GM19328 (cell line): ENCODE measurements around the gene PTPN9.
"Not testable (repeated sequence)": the region's sequence is repeated elsewhere in the genome, so short reads cannot be mapped to it uniquely, and the experiment has no call there.

Experiments used
- ATAC-seq: cut with Tn5 transposase; IDR thresholded peaks from one replicate; pipeline ENCODE4 v1.9.1; 2021; ENCODE audit warnings: mild to moderate bottlenecking, moderate library complexity; ENCODE audit not compliant: unreplicated experiment

PTPN9 gene

DNA sequence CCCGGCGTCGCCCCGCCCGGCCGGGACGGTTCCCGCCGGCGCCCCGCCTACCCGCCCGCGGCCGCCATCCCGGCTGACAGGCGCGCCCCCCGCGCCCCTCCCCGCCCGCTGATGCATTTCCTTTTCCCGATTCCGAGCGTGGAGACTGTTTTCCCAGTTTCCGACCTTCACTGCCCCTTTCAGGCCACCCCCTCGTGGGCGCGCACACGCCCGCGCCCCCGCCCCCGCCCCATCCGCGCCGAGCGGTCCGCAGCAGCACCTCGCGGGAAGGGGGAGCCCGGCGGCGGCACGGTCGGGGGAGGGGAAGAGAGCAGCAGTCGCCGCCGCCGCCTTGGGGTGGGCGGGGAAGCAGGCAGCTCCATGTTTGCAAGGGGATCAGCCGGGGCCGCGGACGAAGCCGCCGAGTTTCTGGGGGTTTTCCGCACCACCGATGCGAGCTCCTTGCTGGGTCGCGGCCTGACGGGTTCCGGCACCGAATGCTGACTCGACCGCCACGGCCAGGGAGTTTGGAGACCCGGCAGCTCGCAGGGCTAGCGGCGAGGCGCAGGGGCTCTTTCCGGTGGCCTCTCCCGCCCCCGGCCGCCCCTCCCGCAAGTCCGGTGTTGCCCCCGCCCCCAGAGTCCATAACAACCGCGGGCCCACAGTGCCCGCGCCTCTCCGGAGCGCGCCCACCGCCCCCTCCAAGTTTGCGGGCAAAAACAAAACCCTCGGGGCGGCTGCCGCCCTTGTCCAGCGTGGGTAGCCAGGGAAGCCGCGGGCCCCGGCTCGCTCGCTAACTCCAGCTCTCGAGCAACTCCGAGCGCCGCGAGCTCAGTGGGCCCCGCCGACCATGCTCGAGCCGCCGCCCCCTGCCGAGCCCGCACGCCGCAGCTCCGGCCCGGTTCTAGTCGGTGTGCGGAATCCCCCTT, 124.4 kb downstream of the PTPN9 start:
- no peak for ATAC-seq

DNA sequence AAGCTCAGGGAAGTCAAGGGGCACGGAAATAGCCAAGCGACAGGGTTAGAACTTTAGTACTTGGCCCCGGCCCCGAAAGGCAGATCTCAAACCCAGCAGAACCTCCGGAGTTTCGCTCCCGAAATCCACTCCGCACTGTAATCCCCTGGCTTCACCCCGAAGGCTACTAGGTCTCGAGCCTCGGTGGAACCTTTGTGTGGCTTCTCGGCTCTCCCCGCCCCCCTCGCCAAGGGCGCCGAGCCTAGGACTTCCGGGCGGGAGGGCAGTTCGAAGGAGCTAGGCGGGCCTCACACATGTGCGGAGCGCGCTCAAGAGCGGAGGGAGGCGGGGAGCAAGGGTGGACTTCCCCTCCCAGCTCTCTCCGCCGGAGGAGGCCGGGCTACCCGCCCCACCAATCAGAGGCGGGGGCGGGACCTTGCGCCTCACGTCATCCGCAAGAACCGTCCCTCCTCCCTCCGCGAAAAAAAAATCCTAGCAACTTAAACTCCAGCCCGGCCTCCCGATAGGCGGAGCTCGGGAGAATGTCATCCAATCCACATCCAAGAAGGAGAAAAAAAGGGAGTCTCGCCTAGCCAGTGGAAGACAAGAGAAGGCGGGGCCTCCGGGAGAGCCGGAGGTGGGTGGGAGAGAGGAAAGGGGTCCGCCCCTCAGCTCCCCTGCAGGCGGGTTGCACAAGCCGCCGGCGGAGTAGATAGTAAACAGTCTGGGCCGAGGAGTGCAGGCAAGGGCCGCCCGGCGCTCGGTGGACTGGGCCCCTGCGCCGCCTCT, 125.2 kb downstream of the PTPN9 start:
- ATAC-seq: peak; percentile 31

DNA sequence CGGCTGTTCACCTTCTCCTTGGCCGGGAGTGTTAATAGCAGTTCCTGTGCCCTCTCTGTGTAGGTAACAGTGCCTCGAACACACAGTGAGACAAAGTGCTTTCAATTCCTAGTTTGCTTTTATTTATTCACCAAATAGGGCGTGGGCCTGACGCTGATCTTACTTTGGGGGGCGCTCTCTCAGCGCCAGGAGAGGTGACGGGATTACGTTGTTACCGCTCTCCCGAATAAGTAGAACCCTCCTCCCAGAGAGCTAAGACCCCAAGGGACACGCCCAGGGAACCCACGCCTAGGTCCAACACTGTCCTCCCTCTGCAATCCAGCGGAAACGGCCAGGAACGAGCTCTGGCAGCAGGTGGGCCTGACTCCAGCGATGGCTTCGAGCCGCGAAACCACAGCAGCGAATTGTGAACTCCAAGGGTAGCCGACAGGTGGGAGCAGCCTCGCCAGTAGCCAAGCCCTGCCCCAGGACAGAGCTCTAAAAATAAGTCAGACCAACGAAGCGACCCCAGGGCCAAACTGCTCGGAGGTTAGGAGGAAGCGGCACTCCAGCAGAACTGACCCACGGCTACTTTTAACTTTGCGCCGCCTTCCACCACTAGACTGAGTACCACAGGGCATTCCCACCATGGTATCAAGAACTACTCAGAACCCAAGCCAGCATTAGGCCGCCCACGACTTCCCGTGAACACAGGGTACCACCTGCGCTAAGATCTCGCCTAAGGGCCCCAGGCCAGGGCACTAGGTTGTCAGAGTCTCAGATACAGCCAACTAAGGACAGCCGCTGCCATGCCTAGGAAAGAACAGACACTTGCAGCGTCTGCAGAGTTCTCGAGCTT, 126.0 kb downstream of the PTPN9 start:
- ATAC-seq: no peak

DNA sequence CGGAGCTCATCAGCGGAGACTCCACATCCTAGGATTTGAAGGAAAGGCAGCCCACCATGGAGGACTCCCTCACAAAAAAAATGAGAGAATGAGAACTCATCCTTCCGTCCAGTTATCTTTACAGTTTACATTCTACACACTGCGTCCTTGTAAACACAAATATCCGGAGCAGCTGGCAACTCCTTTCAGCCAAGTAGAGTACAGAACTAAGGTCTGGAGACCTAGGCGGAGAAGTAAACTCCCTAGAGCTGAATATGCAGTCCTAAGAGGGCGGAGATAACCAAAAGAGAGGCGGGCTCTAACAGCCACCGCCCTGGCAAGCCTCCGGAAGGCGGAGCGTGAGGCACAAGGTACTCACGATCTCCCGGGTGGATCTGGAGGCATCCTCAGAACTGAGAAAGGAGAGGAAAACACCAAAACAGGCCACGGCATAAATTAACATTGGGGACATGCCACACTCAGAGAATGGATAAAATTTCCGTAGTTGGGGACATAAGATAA, 126.7 kb downstream of the PTPN9 start:
- no peak for ATAC-seq

DNA sequence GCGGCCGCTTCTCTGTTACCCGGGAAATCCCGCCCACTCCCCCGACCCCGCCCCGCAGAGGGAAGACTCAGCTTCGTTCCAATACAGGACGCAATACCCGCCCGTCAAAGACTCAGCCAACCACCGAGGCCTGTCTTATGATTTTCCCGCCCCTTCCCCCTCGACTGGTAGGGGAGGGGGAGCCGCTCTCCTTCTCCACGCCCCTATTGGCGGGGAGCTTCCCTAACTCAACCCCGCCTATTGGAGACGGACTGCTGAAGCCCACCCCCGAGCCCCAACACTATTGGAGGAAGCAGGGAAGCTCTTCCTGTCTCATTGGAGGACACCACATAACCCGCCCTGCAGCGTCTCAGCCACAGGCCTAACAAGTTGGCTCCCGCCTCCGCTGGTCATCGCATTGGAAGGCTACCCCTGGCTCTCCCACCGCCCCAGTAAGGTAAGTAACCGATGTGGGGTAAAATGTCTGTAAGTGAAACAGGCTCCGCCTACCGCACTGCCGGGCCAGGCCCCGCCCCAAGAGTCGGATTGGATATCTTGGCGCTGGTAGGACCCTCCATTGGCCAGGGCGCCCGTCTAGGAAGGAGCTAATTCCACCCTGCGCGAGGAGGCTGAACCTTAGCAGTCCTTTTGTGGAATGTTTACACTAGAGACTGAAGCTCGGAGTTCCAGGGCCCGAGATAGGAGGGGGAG, 127.3 kb downstream of the PTPN9 start, which contains the start of gene SIN3A:
SIN3A (minus strand) TSS at position 17 of the 690 bp plus-strand sequence. CDS start 21,315 bp downstream, outside the sequence.
- peak; percentile 40 for ATAC-seq

DNA sequence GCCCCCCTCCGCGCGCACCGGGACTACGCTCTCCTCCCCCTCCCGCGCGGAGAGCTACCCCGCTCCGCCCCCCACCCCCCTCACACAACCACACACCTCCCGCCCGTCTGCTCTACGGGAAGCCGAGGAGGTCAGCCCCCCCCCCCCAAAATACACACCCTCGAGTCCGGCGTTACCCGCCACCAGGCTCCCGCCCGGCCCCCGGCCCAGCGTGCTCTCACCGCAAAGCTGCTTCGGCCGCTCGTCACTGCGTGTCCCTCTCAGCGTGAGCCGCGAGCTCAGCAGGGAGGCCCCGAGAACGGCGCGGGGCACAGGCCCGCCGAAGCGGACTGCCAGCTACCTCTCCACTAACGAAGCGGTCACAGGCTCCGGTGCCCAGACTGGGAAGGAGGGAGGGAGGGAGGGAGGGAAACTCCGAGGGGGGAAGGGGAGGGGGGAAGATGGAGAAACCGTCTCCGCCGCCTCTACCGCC, 127.9 kb downstream of the PTPN9 start:
- no peak for ATAC-seq

DNA sequence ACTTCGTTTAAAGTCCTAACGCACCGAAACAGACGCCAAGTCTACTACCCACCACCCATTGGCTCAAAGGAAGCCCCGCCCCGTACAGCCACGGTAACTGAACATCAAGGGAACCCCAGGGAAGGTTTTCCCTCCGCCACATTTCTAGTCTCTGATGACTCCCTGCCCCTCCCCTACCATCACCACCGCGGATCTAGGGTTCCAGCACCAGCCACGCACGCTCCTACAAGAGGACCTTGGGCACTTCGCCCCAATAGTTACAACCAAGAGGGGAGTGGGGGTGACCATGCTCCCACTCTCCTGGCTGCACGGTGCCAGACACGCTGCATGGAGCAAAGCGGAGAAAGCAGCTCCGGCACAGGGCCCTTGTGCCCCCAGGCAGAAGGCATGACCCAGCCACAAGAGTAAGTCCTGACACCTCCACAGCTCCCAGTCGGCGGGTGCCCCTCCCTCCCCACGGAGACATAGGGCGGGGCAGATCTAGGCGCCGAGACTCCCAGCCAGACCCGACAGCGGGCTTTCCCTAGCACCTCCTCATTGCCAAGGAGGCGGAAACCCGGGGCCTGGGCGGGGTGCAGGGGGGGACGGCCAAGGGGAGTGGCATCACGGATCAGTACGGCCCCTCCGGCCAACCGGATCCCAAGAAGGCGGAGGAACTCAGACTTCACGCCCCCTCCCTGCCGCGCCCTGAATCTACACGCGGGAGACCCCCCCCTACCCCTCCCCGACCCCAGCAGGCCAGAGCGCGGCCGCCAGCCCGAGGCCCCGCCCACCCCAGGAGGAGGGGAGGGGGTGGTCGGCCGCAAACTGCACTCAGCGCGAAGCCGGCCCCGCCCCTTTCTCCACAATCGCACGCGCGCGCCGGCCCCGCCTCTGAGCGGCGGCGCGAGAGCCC, 128.6 kb downstream of the PTPN9 start:
- peak; percentile 16 for ATAC-seq

DNA sequence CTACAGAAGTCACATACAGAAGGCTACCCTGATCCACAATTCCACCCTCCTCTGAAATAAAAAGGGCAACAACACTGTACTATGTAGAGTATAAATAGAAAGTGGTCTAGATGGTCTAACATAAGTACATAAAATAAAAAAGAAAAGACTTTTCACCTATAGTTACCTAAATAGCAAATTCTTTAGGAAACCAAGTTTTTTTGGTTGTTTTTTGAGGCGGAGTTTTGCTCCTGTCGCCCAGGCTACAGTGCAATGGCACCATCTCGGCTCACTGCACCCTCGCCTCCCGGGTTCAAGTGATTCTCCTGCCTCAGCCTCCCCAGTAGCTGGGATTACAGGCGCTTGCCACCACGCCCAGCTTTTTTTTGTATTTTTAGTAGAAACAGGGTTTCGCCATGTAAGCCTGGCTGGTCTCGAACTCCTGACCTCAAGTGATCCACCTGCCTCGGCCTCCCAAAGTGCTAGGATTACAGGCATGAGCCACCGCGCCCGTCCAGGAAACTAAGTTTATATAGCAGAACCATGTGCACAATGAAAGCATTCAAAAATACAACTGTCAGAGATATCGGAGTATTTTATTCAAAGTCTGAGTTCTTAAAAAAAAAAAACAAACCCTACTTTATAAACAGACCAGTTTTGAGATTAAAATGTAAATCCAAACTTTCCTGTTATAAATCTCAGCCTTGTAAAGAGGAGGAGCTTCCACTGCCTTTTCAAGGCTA, 129.4 kb downstream of the PTPN9 start:
- no peak for ATAC-seq

DNA sequence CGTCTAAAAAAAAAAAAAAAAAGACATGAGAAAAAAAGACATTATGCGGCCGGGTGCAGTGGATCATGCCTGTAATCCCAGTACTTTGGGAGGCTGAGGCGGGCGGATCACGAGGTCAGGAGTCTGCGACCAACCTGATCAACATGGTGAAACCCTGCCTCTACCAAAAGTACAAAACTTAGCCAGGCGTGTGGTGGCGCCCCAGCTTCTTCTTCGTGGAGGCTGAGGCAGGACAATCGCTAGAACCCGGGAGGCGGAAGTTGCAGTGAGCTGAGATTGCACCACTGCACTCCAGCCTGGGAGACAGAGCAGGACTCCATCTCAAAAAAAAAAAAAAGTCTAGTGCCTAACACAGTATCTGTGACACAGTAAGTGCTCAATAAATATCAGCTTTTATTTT, 130.9 kb downstream of the PTPN9 start:
- ATAC-seq: not testable (repeated sequence)

DNA sequence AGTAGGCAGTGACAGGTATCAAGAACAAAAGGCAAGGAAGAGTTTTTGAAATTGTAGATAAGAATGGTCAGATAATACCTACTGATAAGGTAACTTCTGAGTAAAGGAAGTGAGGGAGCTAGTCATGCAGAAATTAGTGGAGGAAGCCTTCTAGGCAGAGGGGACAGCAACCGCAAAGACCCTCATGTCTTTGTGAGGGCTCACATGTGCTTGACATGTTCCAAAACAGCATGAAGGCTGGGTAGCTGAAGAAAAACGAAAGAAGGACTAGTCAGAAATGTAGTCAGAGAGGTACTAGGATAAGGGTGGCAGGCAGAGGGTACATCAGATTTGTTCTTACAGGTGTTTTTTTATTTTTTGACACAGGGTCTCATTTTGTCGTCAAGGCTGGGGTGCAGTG, 133.0 kb downstream of the PTPN9 start:
- ATAC-seq: no peak

DNA sequence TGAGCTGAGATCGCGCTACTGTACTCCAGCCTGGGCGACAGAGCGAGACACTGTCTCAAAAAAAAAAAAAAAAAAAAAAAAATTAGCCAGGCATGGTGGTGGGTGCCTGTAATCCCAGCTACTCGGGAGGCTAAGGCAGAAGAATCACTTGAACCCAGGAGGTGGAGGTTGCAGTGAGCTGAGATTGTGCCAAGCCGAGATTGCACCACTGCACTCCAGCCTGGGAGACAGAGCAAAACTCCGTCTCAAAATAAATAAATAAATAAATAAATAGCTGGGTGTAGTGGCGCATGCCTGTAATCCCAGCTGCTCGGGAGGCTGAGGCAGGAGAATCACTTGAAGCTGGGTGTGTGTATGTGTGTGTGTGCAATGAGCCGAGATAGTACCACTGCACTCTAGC, 133.8 kb downstream of the PTPN9 start:
- ATAC-seq: not testable (repeated sequence)

DNA sequence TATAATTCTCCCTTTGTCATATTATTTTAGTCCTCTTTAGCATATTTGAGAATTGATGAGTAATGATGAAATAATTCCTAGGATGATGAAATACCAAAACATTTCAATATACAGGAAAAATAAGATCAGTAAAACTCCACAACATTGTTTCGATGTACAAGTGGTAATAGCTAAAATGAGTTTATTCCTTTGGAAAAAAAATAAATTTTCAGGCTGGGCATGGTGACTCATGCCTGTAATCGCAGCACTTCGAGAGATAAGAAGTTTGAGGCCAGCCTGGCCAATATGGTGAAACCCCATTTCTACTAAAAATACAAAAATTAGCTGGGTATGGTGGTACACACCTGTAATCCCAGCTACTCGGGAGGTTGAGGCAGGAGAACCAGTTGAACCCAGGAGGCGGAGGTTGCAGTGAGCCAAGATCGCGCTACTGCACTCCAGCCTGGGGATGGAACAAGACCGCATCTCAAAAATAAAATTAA, 135.1 kb downstream of the PTPN9 start:
- ATAC-seq: not testable (repeated sequence)

DNA sequence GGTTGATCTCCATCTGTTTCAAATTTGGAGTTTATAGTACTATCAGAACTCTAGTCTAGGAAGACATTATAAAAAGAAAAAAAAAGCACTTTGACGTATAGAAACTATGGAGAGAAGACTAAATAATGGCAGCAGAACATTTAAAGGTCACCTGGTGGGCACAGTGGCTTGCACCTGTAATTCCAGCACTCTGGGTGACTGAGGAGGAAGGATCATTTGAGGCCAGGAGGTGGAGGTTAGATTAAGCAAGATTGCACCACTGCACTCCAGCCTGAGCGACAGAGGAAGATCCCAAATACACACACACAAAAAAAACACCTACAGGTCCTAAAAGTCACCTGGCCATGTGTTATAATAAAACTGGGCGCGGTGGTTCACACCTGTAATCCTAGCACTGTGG, 141.4 kb downstream of the PTPN9 start:
- no peak for ATAC-seq

DNA sequence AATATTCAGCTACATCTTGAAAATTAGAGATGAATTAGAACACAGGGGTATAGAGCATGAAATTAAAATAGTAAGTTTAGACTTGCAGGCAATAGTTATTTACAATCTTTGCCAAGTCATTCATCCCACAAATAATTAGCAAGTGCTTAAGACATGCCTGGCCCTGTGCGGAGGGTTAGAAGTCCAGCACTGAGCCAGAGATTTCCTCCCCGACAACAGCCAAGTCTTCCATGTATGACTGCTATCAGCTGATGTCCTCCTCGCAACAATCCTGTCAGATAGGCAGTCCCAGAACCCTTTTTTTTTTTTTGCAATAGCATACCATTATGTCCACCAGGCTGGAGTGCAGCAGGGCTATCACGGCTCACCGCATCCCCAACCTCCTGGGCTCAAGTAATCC, 142.2 kb downstream of the PTPN9 start:
- ATAC-seq: no peak

DNA sequence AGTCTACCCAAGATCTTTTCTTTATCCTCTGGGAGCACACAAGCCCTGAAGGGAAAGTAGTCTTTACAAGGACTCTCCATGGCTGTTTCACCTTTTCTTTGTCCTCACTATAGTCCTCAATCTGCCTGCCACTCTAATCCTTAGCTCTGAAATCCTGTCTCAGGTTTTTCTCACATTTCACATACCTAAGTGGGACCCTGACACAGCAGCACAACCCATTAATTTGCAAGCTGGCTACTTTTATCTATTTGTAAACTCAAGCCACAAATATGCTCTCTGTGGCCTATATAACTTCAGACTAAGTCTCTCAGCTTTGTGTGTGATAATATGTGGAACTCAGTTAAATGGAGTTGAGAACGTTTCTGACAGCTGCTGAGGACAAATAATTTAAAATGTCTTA, 147.4 kb downstream of the PTPN9 start:
- no peak for ATAC-seq

DNA sequence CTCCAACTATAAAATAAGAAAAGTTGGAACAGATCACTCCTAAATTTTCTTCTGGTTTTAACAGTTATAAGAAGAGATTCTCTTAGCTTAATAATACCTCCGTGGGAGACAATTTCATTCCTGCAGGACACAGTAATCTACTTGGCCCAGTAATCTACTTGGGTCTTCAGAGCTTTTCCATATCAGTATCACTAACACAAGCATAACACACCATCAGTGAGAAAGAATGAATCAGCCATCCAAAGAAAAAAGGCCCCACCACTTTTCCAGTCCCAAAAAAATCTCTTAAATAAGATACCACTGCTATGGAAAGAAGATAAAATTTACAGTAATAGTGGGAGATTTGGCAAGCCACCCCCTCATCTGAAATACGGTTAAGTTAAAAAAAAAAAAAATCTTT, 147.8 kb downstream of the PTPN9 start:
- no peak for ATAC-seq

DNA sequence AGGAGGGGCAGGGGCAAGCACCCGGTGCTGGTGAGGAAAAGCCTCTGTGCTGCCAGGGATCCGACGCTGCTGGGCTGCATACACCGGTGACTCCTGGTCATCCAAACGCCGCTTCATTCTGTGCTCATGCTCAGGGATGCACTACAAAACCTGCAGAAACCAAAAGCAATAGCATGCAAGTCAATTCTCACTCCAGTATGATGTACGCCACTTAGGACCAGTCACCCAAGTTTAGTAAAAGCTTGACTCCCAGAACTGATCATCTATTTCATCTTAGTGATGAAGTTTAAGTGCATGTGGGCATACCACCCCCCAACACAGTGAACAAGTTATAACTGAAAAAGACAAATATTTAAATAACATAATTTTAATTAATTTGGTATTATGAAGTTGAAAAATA, 148.9 kb downstream of the PTPN9 start:
- ATAC-seq: no peak

DNA sequence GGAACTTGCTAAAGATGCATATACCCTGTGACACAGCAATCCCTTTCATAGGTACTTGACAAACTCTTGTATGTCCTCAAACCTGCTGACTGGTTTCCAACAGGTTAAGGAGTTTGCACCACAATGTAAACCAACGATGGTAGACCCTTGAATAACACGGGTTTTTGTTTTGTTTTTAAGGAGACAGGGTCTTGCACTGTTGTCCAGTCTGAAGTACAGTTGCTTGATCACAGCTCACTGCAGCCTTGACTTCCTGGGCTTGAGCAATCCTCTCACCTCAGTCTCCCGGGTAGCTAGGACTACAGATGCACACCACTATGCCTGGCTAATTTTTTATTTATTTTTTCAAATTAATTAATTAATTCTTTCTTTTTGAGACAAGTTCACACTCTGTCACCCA, 151.0 kb downstream of the PTPN9 start:
- no peak for ATAC-seq
